Activated naive CD8-positive, alpha-beta T cell (primary cell): ENCODE data around the gene TSKU.
"Not testable (repeated sequence)": the region's sequence is repeated elsewhere in the genome, so short reads cannot be mapped to it uniquely, and the experiment has no call there.

Source experiments
- H3K27ac Mint-ChIP-seq: one replicate; pipeline ENCODE4 v1.8.0; 2021; ENCODE audit warnings: mixed read lengths
- H3K27me3 Mint-ChIP-seq: one replicate; pipeline ENCODE4 v1.8.0; 2021; ENCODE audit warnings: mixed read lengths
- H3K36me3 Mint-ChIP-seq: one replicate; pipeline ENCODE4 v1.8.0; 2021; ENCODE audit warnings: mixed read lengths
- H3K4me1 Mint-ChIP-seq: one replicate; pipeline ENCODE4 v1.8.0; 2021; ENCODE audit warnings: low read depth, mixed read lengths
- H3K4me3 Mint-ChIP-seq: one replicate; pipeline ENCODE4 v1.8.0; 2021; ENCODE audit warnings: mild to moderate bottlenecking, mixed read lengths
- H3K9me3 Mint-ChIP-seq: one replicate; pipeline ENCODE4 v1.8.0; 2021; ENCODE audit warnings: low read depth, mixed read lengths

The TSKU gene

DNA sequence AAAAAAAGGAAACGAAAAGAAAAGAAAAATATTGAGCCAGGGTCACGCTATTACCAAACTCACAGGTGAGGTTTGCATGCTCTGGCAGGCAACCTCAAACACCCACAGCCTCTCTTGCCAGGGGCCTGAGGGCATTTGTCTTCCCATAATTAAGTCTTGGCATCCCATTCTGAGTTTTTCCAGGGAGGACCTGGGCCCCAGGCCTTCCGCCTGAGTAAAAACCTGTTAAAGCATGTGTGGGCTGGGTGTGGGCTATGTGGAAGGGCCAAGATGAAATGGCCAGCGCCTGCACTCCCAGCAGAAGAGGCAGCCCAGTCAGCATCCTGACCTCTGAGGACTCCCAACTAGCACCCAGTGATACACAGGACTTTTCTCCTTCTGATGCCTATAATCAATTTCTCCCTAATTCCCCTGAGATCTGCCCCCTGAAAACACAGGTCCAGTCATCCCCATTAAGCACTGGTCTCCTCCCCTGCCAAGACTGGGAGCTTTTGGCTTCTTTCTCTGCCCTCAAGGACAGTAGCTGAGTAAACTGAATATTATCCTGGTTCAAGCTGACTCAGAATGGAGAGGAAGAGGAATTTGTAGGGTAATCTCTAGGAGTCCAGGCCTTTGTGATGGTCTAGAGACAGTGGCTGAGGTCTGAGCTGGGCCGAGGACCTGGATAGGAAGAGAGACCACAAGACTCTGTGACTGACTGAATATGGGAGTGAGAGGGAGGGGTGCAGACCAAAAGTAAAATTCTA, 42.0 kb downstream of the TSKU start:
- Mint-ChIP-seq H3K27ac (no peak overlapping the region), H3K9me3 (no peaks in the 10 kb centered on the region), H3K4me3 (no peak overlapping the region), H3K4me1 (peaks cover 3% of the 10 kb centered on the region), H3K36me3 (no peaks in the 10 kb centered on the region), H3K27me3 (peaks cover 3% of the 10 kb centered on the region)

DNA sequence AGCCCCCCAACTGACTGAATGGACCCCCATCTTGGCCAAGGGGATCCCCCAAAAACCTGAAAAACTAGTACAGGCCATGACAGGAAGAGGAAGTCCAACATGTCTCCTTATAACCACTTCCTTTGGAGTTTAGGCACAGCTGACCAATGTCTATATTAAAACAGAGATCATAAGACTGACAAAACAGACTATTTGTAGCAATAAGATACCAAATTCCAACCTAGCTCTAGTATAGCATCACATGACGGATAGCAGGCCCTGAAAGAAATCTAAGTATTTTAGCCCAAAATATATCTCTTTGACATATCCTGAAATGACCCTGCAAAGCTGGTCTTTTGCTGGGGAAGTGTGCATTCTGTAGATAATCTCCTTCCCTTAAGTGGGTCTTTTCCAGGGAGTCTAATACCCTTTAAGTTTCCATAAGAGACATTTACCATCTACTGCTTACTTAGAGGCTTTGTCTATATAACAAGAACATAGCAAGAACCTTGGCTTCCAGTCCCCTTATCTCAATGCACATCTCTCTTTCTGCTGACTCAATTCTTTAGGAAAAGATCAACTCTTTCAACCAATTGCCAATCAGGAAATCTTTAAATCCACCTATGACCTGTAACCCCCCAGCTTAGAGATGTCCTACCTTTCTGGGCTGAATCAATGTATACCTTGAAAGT, 42.7 kb downstream of the TSKU start:
- H3K36me3 Mint-ChIP-seq: no peaks in the 10 kb centered on the region
- H3K27me3 Mint-ChIP-seq: peaks cover 3% of the 10 kb centered on the region
- H3K4me1 Mint-ChIP-seq: peaks cover 3% of the 10 kb centered on the region
- H3K27ac Mint-ChIP-seq: no peak overlapping the region
- no peak overlapping the region for H3K4me3 Mint-ChIP-seq
- H3K9me3 Mint-ChIP-seq: no peaks in the 10 kb centered on the region

DNA sequence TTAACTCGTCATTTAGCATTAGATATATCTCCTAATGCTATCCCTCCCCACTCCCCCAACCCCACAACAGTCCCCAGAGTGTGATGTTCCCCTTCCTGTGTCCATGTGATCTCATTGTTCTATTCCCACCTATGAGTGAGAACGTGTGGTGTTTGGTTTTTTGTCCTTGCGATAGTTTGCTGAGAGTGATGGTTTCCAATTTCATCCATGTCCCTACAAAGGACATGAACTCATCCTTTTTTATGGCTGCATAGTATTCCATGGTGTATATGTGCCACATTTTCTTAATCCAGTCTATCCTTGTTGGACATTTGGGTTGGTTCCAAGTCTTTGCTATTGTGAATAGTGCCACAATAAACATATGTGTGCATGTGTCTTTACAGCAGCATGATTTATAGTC, 43.4 kb downstream of the TSKU start:
- not testable (repeated sequence) for H3K4me1 Mint-ChIP-seq, H3K27me3 Mint-ChIP-seq, H3K4me3 Mint-ChIP-seq, H3K9me3 Mint-ChIP-seq, H3K36me3 Mint-ChIP-seq, H3K27ac Mint-ChIP-seq

DNA sequence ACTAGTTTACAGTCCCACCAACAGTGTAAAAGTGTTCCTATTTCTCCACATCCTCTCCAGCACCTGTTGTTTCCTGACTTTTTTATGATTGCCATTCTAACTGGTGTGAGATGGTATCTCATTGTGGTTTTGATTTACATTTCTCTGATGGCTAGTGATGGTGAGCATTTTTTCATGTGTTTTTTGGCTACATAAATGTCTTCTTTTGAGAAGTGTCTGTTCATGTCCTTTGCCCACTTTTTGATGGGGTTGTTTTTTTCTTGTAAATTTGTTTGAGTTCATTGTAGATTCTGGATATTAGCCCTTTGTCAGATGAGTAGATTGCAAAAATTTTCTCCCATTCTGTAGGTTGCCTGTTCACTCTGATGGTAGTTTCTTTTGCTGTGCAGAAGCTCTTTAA, 43.8 kb downstream of the TSKU start:
- not testable (repeated sequence) for H3K36me3 Mint-ChIP-seq, H3K9me3 Mint-ChIP-seq, H3K4me3 Mint-ChIP-seq, H3K27me3 Mint-ChIP-seq, H3K27ac Mint-ChIP-seq, H3K4me1 Mint-ChIP-seq

DNA sequence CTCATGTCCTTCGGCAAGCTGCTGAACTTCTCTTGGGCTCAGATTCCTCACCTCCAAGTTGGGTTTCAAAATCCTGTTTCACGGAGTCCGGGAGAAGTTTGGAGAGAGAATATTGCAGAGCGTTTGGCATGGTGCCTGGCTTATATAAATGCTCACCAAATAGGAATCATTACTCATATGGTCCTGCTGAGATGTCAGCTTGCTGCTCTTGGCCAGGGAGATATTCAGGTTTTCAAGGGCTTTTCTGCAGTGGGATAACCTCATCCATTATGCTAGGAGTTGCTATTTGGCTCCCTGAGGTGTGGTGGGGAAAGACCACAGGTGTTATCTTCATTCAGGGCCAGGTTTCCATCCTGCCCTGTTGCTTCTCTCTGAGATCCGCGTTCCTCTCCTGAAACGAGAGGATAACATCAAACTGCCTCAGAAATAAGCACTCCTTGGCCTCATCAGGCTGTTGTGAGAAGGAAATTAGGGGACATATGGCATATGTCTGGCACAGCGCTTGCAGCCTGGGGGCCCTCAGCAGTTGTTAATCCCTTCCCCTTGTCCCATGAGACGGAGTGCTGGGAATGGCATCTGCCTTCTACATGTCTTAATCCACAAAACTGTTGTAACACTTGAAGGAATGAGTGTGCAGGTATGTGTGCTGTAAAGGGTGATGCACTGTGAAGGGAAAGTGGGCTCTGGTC, 47.6 kb downstream of the TSKU start:
- H3K27ac Mint-ChIP-seq: no peak overlapping the region

DNA sequence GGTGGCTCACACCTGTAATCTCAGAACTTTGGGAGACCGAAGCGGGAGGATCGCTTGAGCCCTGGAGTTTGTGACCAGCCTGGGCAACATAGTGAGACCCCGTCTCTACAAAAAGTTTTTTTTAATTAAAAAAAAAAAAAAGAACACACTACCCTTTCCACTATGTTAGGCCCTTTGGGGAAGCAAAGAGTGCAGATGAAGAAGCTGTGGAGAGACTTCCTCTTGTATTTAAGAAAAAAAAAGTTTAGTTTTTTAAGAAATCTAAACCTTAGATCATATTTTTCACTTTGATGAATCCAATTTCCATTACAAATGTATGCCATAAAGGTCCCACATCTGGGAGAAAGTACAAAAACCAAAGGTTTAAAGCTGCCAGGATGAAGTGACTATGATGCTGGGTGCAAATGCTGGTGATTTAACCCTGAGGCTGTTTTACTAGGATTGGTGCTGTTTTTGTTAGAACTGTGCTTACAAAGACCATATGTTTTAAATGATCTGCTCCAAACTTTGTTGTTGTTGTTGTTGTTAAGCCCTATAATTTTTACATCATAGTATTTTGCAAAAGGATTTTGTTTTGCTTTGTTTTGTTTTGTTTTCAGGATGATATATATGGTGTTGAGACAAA, 48.6 kb downstream of the TSKU start:
- no peaks in the 10 kb centered on the region for H3K27me3 Mint-ChIP-seq
- no peaks in the 10 kb centered on the region for H3K36me3 Mint-ChIP-seq
- H3K4me1 Mint-ChIP-seq: no peaks in the 10 kb centered on the region
- no peaks in the 10 kb centered on the region for H3K9me3 Mint-ChIP-seq
- no peak overlapping the region for H3K4me3 Mint-ChIP-seq
- H3K27ac Mint-ChIP-seq: no peak overlapping the region

More for the DNA sequence above, 47.6 kb downstream of the TSKU start:
- Mint-ChIP-seq H3K36me3 (no peaks in the 10 kb centered on the region), H3K27me3 (no peaks in the 10 kb centered on the region), H3K9me3 (no peaks in the 10 kb centered on the region), H3K4me1 (no peaks in the 10 kb centered on the region), H3K4me3 (no peak overlapping the region)

DNA sequence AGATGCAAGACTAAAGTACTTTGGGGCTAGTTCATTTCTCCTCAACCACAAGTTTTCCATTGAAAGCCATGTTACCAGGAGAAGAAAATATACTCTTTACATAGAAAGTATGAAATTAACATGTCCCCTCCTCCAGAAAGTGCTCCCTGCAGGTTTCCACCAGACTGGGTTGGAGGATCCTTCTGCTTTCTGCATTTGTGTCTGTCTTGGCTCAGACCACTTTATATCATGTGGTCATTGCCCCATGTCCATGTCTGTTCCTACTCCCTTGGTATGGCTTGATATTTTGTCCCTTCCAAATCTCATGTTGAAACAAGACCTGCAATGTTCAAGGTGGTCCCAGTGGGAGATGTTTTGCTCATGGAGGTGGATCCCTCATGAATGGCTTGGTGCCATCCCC, 49.2 kb downstream of the TSKU start:
- H3K4me3 Mint-ChIP-seq: no peak overlapping the region
- H3K9me3 Mint-ChIP-seq: no peaks in the 10 kb centered on the region
- no peaks in the 10 kb centered on the region for H3K36me3 Mint-ChIP-seq
- H3K27ac Mint-ChIP-seq: no peak overlapping the region
- no peaks in the 10 kb centered on the region for H3K27me3 Mint-ChIP-seq
- H3K4me1 Mint-ChIP-seq: no peaks in the 10 kb centered on the region

DNA sequence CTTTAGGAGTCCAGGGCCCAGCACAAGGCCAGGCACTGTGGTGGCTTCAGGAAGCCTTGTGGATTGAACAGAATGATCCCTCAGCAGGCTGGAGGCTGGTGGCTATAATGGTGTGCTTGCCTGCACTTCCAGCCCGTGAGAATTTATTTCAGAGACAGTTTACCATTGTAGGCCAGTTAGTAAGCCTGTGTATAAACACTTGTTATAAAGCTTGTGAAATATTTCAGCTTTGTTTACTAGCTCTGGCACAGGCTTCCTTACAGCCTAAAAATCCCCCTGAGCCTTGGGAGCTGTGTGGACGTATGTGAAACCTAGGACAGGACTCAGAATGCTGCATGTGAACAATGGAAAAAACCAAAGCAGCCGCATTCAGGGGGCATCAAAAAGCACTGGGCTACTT, 51.0 kb downstream of the TSKU start:
- no peak overlapping the region for H3K27ac Mint-ChIP-seq
- no peaks in the 10 kb centered on the region for H3K36me3 Mint-ChIP-seq
- H3K27me3 Mint-ChIP-seq: no peaks in the 10 kb centered on the region
- no peaks in the 10 kb centered on the region for H3K4me1 Mint-ChIP-seq
- H3K9me3 Mint-ChIP-seq: no peaks in the 10 kb centered on the region
- no peak overlapping the region for H3K4me3 Mint-ChIP-seq

DNA sequence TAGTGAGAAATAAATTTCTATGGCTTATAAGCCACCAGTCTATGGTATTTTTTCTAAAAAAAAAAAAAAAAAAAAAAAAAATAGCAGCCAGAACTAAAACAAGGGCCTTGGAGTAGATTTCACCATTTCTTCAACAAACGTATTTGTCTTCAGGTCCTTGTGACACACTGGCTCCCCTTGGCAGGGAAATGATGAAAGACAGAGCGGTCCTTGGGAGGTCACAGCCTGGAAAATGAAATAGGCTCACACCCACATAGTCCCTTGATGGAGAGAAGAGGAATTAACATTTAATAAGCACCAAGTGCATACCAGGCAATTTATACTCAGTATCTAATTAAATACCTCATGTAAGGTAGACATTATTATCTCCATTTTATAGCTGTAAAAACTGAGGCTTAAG, 51.9 kb downstream of the TSKU start:
- Mint-ChIP-seq H3K4me1 (no peaks in the 10 kb centered on the region), H3K27me3 (no peaks in the 10 kb centered on the region), H3K4me3 (no peak overlapping the region), H3K27ac (no peak overlapping the region), H3K9me3 (no peaks in the 10 kb centered on the region), H3K36me3 (no peaks in the 10 kb centered on the region)

DNA sequence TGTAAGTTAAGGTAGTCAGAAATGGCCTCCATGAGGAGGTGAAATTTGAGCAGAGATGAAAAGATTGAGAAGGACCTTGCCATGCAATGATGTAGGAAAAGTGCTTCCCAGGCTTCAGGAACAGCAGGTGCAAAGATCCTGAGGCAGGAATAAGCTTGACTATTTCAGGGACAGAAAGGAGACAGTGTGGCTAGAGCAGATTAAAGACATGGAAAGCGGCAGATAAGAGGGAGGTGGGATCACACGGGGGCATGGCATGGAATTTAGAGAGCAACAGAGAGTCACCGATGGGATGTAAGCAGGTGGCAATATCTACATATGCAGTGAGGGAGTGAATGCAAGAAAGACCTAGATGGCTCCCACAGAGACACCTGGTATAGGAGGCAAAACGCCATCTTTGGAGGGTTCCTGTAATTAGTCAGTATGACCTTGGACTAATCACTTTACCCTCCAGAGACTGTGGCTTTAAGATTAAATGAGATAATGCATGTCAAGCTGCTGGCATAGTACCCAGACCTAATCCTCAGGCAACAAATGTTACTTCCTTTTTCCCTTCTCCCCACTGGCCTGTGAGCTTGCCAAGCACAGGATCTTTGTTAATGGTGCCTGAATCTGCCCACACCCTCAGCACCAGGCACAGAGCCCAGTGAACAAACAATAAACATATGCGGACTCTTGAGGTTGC, 52.9 kb downstream of the TSKU start:
- Mint-ChIP-seq H3K36me3 (no peaks in the 10 kb centered on the region), H3K27ac (no peak overlapping the region), H3K4me3 (no peak overlapping the region), H3K27me3 (peaks cover 3% of the 10 kb centered on the region), H3K4me1 (no peaks in the 10 kb centered on the region), H3K9me3 (no peaks in the 10 kb centered on the region)

DNA sequence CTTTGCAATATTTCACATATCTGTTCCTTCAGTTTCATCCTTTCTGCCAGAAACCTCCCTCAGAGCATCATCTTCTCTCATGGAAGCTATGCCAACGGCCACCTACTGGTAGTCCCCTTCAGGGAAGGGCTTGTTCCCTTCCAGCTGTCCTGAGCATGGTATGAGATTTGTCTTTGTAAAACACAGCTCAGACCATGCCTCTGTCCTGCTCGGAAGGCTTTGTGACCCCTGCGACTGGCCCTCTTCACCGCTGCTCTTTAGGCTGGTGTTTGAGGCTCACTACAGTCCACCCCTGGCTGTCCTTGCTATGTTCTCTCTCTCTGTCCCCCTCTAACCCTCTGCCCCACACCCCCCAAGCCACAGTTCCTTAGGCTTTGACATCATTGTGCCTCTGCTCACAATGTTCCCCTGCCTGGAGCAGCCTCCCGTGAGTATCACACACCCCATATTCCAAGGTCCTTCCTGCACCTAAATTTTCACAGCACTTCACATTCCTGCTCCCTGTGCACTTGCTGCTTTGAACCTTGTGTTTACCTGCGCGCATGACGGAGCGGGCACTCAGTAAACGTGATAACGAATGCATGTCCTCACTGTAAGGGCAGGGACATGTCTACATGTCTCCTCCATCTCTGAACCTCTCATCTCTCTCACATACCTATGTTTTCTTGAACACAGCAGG, 53.6 kb downstream of the TSKU start:
- no peak overlapping the region for H3K4me3 Mint-ChIP-seq
- no peaks in the 10 kb centered on the region for H3K9me3 Mint-ChIP-seq
- no peaks in the 10 kb centered on the region for H3K4me1 Mint-ChIP-seq
- peaks cover 6% of the 10 kb centered on the region for H3K27me3 Mint-ChIP-seq
- H3K27ac Mint-ChIP-seq: no peak overlapping the region
- H3K36me3 Mint-ChIP-seq: no peaks in the 10 kb centered on the region

DNA sequence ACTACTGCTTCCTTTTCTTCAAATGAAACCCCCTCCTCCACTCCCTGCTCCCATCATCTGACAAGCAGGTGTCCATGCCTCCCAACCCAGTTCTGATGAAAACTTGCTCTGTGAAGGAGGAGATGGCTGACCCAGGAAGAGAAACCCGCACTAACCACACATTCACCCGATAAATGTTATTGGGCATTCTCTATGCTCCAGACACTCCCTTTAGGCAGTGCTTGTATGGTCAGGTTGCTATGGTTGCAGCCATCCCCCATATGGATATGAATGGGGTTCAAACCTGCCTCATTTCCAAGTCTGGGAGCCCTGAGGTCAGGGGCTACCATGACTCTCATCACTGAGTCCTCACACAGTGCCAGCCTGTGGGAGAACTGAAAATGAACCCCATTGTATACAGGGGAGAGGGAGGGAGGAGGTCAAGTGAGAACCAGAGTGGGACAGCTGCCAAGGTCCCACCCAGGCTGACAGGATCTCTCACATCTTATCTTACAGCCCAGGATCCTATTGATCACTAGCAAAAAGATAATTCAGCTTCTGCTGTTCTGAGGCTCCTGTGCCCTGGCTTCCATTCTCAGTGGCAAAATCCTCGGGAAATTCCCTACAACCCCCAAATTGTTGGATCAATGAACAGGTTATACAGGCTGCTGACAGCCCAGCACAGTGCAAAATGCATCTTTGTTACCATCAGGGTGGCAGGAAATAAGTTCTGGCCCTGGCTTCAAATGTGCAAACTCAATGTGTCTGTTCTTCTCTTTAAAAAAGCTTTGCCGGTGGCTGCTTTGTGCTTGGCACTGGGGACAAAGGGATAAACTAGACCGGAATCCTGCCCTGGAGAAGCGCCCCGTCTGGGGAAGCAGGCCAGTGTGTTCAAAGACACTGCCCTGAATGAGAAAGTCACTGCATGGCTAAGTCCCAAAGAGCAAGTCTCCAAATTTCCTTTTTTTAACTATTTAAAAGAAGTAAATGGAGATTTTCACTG, 54.8 kb downstream of the TSKU start:
- H3K4me1 Mint-ChIP-seq: no peaks in the 10 kb centered on the region
- H3K27ac Mint-ChIP-seq: no peak overlapping the region
- no peak overlapping the region for H3K4me3 Mint-ChIP-seq
- peaks cover 13% of the 10 kb centered on the region for H3K27me3 Mint-ChIP-seq
- H3K36me3 Mint-ChIP-seq: no peaks in the 10 kb centered on the region
- H3K9me3 Mint-ChIP-seq: no peaks in the 10 kb centered on the region

DNA sequence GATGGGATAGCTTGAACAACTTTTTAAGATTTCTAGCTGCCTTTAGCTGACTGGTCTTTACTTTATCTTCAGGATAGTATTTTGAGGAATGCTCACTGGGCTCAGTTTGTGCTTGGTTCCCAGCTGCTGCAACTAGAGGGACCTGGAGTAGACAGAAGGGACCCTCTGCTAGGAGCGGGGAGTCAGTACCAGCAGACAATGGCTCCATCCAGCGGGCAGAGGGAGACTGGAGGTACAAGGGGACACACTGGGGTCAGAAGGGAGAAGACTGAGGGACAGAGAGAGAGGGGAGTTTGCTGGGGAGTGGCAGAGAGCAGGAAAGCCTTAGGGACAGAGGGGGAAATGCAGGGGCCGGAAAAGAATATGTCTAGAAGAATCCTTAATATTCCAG, 55.5 kb downstream of the TSKU start:
- Mint-ChIP-seq H3K36me3 (no peaks in the 10 kb centered on the region), H3K4me3 (no peak overlapping the region), H3K27ac (no peak overlapping the region), H3K27me3 (peaks cover 17% of the 10 kb centered on the region), H3K4me1 (no peaks in the 10 kb centered on the region), H3K9me3 (no peaks in the 10 kb centered on the region)
